HEK293T (cell line): Measurements from ENCODE around the gene SEPTIN14.
"Not testable (repeated sequence)": the region's sequence is repeated elsewhere in the genome, so short reads cannot be mapped to it uniquely, and the experiment has no call there.

Experiments used
- CTCF ChIA-PET: fragments of 350-600 bp; formaldehyde crosslinking; extraction: SDS; loops from one replicate; lab custom pipeline; 2021; ENCODE audit warnings: antibody characterized with exemption, inconsistent platforms; lab: Yijun Ruan, JAX
- POLR2A ChIA-PET: fragments of 350-600 bp; formaldehyde crosslinking; extraction: SDS; loops from one replicate; lab custom pipeline; 2020; ENCODE audit warnings: antibody characterized with exemption, inconsistent platforms; lab: Yijun Ruan, JAX
- DNase-seq: peaks from one replicate; pipeline ENCODE4 v3.0.0; 2012; ENCODE audit warnings: mixed read lengths; ENCODE audit errors: extremely low spot score
- ARNT ChIP-seq: fragments of 450-650 bp; IDR thresholded peaks from 2 replicates; pipeline ENCODE4 v1.6.1; 2017; ENCODE audit warnings: mild to moderate bottlenecking
- BHLHE40 ChIP-seq: fragments of 450-650 bp; IDR thresholded peaks from 2 replicates; pipeline ENCODE4 v1.6.1; 2016; ENCODE audit warnings: mild to moderate bottlenecking, moderate library complexity, borderline replicate concordance
- CTBP1 ChIP-seq: fragments of 450-650 bp; IDR thresholded peaks from 2 replicates; pipeline ENCODE4 v1.6.1; 2016; ENCODE audit warnings: borderline replicate concordance
- ELF4 ChIP-seq: fragments of 450-650 bp; IDR thresholded peaks from 2 replicates; pipeline ENCODE4 v1.6.1; 2017; ENCODE audit warnings: antibody characterized with exemption
- FOXA1 ChIP-seq: fragments of 450-650 bp; IDR thresholded peaks from 2 replicates; pipeline ENCODE4 v1.6.1; 2016; ENCODE audit warnings: mild to moderate bottlenecking
- FOXK2 ChIP-seq: fragments of 450-650 bp; IDR thresholded peaks from 2 replicates; pipeline ENCODE4 v1.6.1; 2016; ENCODE audit warnings: mild to moderate bottlenecking
- FOXM1 ChIP-seq: fragments of 450-650 bp; IDR thresholded peaks from 2 replicates; pipeline ENCODE4 v1.6.1; 2017; ENCODE audit warnings: mild to moderate bottlenecking, borderline replicate concordance
- HDGF ChIP-seq: fragments of 450-650 bp; IDR thresholded peaks from 2 replicates; pipeline ENCODE4 v1.6.1; 2017; ENCODE audit warnings: antibody characterized with exemption, borderline replicate concordance
- L3MBTL2 ChIP-seq: fragments of 450-650 bp; conservative IDR thresholded peaks from 2 replicates; pipeline ENCODE4 v1.6.1; 2016; ENCODE audit warnings: mild to moderate bottlenecking
- LEF1 ChIP-seq: fragments of 450-650 bp; IDR thresholded peaks from 2 replicates; pipeline ENCODE4 v1.6.1; 2017; ENCODE audit warnings: mild to moderate bottlenecking, borderline replicate concordance
- NFRKB ChIP-seq: fragments of 450-650 bp; IDR thresholded peaks from 2 replicates; pipeline ENCODE4 v1.6.1; 2016; ENCODE audit warnings: mild to moderate bottlenecking, moderate library complexity
- SP1 ChIP-seq: fragments of 450-650 bp; IDR thresholded peaks from 2 replicates; pipeline ENCODE4 v1.6.1; 2017
- SUZ12 ChIP-seq: fragments of 450-650 bp; IDR thresholded peaks from 2 replicates; pipeline ENCODE4 v1.6.1; 2016; ENCODE audit warnings: mild to moderate bottlenecking
- TARDBP ChIP-seq: fragments of 450-650 bp; IDR thresholded peaks from 2 replicates; pipeline ENCODE4 v1.6.1; 2016
- ZNF384 ChIP-seq: fragments of 450-650 bp; IDR thresholded peaks from 2 replicates; pipeline ENCODE4 v1.6.1; 2016
- TF ChIP-seq, protein P1 (sequence below): fragments of 450-650 bp; IDR thresholded peaks from 2 replicates; pipeline ENCODE4 v1.6.1; 2016

SEPTIN14 gene

GRCh38 chr7:55774327-55775050 is 88.1 kb downstream of the SEPTIN14 start:
- CTCF ChIA-PET = interaction anchor here (1.0 kb wide), 1 partner anchor 190 kb away, joined by 3 read pairs; the partner anchor contains the start of gene NIPSNAP2
- TF ChIP-seq FOXA1 (no peak), L3MBTL2 (no peak), CTBP1 (no peak), ZNF384 (no peak), SP1 (no peak), FOXK2 (no peak), NFRKB (no peak), SUZ12 (no peak), TARDBP (no peak), ARNT (no peak), LEF1 (no peak), HDGF (no peak), FOXM1 (no peak), ELF4 (no peak), BHLHE40 (no peak)
- TF ChIP-seq, protein P1, sequence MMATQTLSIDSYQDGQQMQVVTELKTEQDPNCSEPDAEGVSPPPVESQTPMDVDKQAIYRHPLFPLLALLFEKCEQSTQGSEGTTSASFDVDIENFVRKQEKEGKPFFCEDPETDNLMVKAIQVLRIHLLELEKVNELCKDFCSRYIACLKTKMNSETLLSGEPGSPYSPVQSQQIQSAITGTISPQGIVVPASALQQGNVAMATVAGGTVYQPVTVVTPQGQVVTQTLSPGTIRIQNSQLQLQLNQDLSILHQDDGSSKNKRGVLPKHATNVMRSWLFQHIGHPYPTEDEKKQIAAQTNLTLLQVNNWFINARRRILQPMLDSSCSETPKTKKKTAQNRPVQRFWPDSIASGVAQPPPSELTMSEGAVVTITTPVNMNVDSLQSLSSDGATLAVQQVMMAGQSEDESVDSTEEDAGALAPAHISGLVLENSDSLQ = no peak
- DNase-seq = no peak
- POLR2A ChIA-PET = no interaction called here

GRCh38 chr7:55770778-55771177 is 91.8 kb downstream of the SEPTIN14 start:
- no peak for DNase-seq
- TF ChIP-seq FOXA1 = no peak
- TF ChIP-seq NFRKB = no peak
- TF ChIP-seq BHLHE40 = no peak
- TF ChIP-seq HDGF = no peak
- TF ChIP-seq SP1 = no peak
- TF ChIP-seq FOXM1 = no peak
- TF ChIP-seq FOXK2 = no peak
- TF ChIP-seq L3MBTL2 = no peak
- TF ChIP-seq ELF4 = no peak
- TF ChIP-seq TARDBP = no peak
- ChIA-PET POLR2A (no interaction called here), CTCF (no interaction called here)

- DNase-seq, CTCF ChIA-PET, POLR2A ChIA-PET: not testable (repeated sequence)
Measured at GRCh38 chr7:55753274-55753862, 109.2 kb downstream of the SEPTIN14 start.

DNA sequence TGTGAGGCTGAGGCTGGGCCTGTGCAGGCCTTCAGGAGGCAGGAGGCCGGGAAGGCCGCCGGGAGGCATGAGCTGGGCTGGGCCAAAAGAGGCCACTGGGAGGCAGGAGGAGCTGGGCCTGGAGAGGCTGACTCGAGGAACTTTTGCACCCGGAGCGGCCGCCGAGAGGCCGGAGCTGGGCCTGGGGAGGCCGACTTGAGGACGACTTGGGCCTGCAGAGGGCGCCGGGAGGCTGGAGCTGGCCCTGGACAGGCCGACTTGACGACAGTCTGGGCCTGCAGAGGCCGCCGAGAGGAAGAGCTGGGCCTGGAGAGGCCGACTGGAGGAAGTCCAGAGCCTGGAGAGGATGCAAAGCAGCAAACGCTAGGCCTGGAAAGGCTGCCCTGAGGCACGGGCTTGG is 117.8 kb downstream of the SEPTIN14 start:
- DNase-seq, CTCF ChIA-PET, POLR2A ChIA-PET: not testable (repeated sequence)
